ENCODE data around the gene MACO1. TPM values are rescaled to one million over a fixed set of nuclear protein-coding genes. Genes with fewer than 3 reads are reported as not detected.

The MACO1 gene
- total RNA-seq, 1 experiment from 2014 or later: 9.8 TPM

DNA sequence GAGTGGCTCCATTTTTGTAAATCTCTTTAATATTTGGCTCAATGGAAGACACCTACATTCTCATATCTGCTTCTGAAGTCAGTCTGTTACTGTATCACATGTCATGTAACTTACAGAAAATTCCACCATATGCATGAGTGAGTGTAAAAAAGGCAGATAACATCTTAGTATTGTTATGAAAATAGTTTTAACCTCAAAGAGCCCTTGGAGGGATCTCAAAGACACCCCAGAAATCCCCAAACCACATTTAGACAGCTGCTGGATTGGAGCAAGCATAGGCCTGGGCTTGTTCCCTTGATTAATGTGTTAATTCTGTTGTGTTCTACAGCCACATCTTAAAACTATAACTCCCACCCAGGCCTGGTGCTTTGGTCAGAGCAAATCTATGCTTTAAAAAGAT, 16.9 kb downstream of the MACO1 start:
- H3K27me3 ChIP-seq (ENCODE audit: insufficient read depth, low read length): no peaks in the 10 kb centered on the region
- H4K20me1 ChIP-seq (ENCODE audit: insufficient read depth): no peaks in the 10 kb centered on the region
- no peak overlapping the region for H3K4me3 ChIP-seq (replicated peaks in 1 of 2; ENCODE audit: low read depth in 1 of 2, low read length in 2 of 2)
- no peaks in the 10 kb centered on the region for H3K9me2 ChIP-seq (ENCODE audit: insufficient read depth)
- TF ChIP-seq FOSL1 (IDR thresholded peaks at IDR 0.05; ENCODE audit: low read depth) (no peak), MAX (IDR thresholded peaks at IDR 0.05) (no peak), ELF1 (IDR thresholded peaks at IDR 0.05; ENCODE audit: borderline replicate concordance, low read depth) (no peak), ZBTB33 (IDR thresholded peaks at IDR 0.05; ENCODE audit: extremely low read depth, insufficient replicate concordance, low read length) (no peak), JUND (IDR thresholded peaks at IDR 0.05) (no peak), SRF (IDR thresholded peaks at IDR 0.05; ENCODE audit: low read depth) (no peak), EZH2 (IDR thresholded peaks at IDR 0.05) (no peak), CEBPB (IDR thresholded peaks at IDR 0.05; ENCODE audit: low read depth) (no peak), ZNF274 (IDR thresholded peaks at IDR 0.05; ENCODE audit: low read depth, low read length) (no peak), EGR1 (IDR thresholded peaks at IDR 0.05; ENCODE audit: low read depth) (no peak)
- TF ChIP-seq, protein P1, sequence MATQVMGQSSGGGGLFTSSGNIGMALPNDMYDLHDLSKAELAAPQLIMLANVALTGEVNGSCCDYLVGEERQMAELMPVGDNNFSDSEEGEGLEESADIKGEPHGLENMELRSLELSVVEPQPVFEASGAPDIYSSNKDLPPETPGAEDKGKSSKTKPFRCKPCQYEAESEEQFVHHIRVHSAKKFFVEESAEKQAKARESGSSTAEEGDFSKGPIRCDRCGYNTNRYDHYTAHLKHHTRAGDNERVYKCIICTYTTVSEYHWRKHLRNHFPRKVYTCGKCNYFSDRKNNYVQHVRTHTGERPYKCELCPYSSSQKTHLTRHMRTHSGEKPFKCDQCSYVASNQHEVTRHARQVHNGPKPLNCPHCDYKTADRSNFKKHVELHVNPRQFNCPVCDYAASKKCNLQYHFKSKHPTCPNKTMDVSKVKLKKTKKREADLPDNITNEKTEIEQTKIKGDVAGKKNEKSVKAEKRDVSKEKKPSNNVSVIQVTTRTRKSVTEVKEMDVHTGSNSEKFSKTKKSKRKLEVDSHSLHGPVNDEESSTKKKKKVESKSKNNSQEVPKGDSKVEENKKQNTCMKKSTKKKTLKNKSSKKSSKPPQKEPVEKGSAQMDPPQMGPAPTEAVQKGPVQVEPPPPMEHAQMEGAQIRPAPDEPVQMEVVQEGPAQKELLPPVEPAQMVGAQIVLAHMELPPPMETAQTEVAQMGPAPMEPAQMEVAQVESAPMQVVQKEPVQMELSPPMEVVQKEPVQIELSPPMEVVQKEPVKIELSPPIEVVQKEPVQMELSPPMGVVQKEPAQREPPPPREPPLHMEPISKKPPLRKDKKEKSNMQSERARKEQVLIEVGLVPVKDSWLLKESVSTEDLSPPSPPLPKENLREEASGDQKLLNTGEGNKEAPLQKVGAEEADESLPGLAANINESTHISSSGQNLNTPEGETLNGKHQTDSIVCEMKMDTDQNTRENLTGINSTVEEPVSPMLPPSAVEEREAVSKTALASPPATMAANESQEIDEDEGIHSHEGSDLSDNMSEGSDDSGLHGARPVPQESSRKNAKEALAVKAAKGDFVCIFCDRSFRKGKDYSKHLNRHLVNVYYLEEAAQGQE (IDR thresholded peaks at IDR 0.05; ENCODE audit: low read depth): no peak
- TF ChIP-seq, protein P2, sequence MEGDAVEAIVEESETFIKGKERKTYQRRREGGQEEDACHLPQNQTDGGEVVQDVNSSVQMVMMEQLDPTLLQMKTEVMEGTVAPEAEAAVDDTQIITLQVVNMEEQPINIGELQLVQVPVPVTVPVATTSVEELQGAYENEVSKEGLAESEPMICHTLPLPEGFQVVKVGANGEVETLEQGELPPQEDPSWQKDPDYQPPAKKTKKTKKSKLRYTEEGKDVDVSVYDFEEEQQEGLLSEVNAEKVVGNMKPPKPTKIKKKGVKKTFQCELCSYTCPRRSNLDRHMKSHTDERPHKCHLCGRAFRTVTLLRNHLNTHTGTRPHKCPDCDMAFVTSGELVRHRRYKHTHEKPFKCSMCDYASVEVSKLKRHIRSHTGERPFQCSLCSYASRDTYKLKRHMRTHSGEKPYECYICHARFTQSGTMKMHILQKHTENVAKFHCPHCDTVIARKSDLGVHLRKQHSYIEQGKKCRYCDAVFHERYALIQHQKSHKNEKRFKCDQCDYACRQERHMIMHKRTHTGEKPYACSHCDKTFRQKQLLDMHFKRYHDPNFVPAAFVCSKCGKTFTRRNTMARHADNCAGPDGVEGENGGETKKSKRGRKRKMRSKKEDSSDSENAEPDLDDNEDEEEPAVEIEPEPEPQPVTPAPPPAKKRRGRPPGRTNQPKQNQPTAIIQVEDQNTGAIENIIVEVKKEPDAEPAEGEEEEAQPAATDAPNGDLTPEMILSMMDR (IDR thresholded peaks at IDR 0.05 in 2 of 3, conservative IDR thresholded peaks at IDR 0.05 in 1 of 3; ENCODE audit: borderline replicate concordance in 1 of 3, insufficient read depth in 1 of 3, low read depth in 2 of 3, low read length in 2 of 3): no peak
- DNase-seq (ENCODE audit: low read depth, low spot score) (no peak), ATAC-seq (no peak)
- H2AFZ ChIP-seq (ENCODE audit: low read depth, low read length, poor library complexity, severe bottlenecking): no peak overlapping the region
- no peaks in the 10 kb centered on the region for H3K4me1 ChIP-seq (ENCODE audit: control insufficient read depth in 1 of 2, insufficient read depth in 2 of 2, low read length in 2 of 2)
- H3K9ac ChIP-seq (ENCODE audit: low read length): no peak overlapping the region
- no TSS peak for BruUV-seq (replicated peaks)
- ChIA-PET RAD21 (ENCODE audit: low non-redundant PET in 1 of 2, low total read pairs in 2 of 2, uncharacterized antibody in 2 of 2, unreplicated experiment in 2 of 2) (no interaction called here), POLR2A (no interaction called here), CTCF (no interaction called here)
- H3K9me3 ChIP-seq (ENCODE audit: control insufficient read depth in 1 of 2, insufficient read depth in 1 of 2, low read depth in 1 of 2, low read length in 2 of 2): no peaks in the 10 kb centered on the region
- no peaks in the 10 kb centered on the region for H3K36me3 ChIP-seq (ENCODE audit: control insufficient read depth in 1 of 2, insufficient read depth in 2 of 2, low read length in 2 of 2)
- H3K27ac ChIP-seq (ENCODE audit: low read depth, low read length): no peak overlapping the region
- no peaks in the 10 kb centered on the region for H3K79me2 ChIP-seq (ENCODE audit: insufficient read depth, low read length)
- intact Hi-C loops (cut with micrococcal nuclease): no loop called here
- no peak overlapping the region for H3K4me2 ChIP-seq (ENCODE audit: low read length)
